Measurements from ENCODE around the gene FILIP1.
"Not testable (repeated sequence)": the region's sequence is repeated elsewhere in the genome, so short reads cannot be mapped to it uniquely, and the experiment has no call there.

The FILIP1 gene

GRCh38 chr6:75419416-75419815, 74.2 kb downstream of the FILIP1 start:
- no peak for DNase-seq

- peak; percentile 63 for DNase-seq
These were observed 75.4 kb downstream of the FILIP1 start for GRCh38 chr6:75418233-75418632.

GRCh38 chr6:75416443-75416842, 77.2 kb downstream of the FILIP1 start:
- DNase-seq: no peak

- DNase-seq: no peak
These were observed 77.8 kb downstream of the FILIP1 start for GRCh38 chr6:75415804-75416203.

- no peak for DNase-seq
These were observed 79.1 kb downstream of the FILIP1 start for GRCh38 chr6:75414445-75415021.

GRCh38 chr6:75412969-75413662, 80.5 kb downstream of the FILIP1 start:
- no peak for DNase-seq

- not testable (repeated sequence) for DNase-seq
These were observed 83.0 kb downstream of the FILIP1 start for GRCh38 chr6:75410564-75410963.

- DNase-seq: no peak
These were observed 83.7 kb downstream of the FILIP1 start for GRCh38 chr6:75409928-75410327.

GRCh38 chr6:75409286-75409685, 84.3 kb downstream of the FILIP1 start:
- DNase-seq: no peak

- no peak for DNase-seq
These were observed 90.0 kb downstream of the FILIP1 start for GRCh38 chr6:75403563-75404080.

- no peak for DNase-seq
These were observed 91.3 kb downstream of the FILIP1 start for GRCh38 chr6:75402296-75402695.

GRCh38 chr6:75397656-75398465, 95.7 kb downstream of the FILIP1 start:
- DNase-seq: no peak

GRCh38 chr6:75397171-75397570, 96.4 kb downstream of the FILIP1 start:
- DNase-seq: no peak

- no peak for DNase-seq
These were observed 97.4 kb downstream of the FILIP1 start for GRCh38 chr6:75396005-75396800.

GRCh38 chr6:75393806-75394205, 99.8 kb downstream of the FILIP1 start:
- no peak for DNase-seq

GRCh38 chr6:75391276-75391675, 102.3 kb downstream of the FILIP1 start:
- DNase-seq: no peak

- DNase-seq: no peak
These were observed 107.4 kb downstream of the FILIP1 start for GRCh38 chr6:75386050-75386770.

GRCh38 chr6:75384116-75384515, 109.5 kb downstream of the FILIP1 start:
- DNase-seq: no peak

- no peak for DNase-seq
These were observed 111.0 kb downstream of the FILIP1 start for GRCh38 chr6:75382634-75382900.

- DNase-seq: no peak
These were observed 111.5 kb downstream of the FILIP1 start for GRCh38 chr6:75381877-75382633.

GRCh38 chr6:75379536-75379935, 114.1 kb downstream of the FILIP1 start:
- no peak for DNase-seq

GRCh38 chr6:75378101-75378500, 115.5 kb downstream of the FILIP1 start:
- DNase-seq: no peak

All from NCI-H774 (cell line).